Activated B cell treated with CpG ODN at 0.5 μM for 24 hours (primary cell): Measurements from ENCODE around the gene NXN. TPM values are rescaled to one million over a fixed set of nuclear protein-coding genes. Genes with fewer than 3 reads are reported as not detected.
"Not testable (repeated sequence)": the region's sequence is repeated elsewhere in the genome, so short reads cannot be mapped to it uniquely, and the experiment has no call there.

ENCODE experiments used
- ATAC-seq: fragments of 200-7000 bp; cut with Tn5 transposase; one replicate; pipeline ENCODE4 v1.10.0; 2021; ENCODE audit warnings: low read depth, mild to moderate bottlenecking, moderate library complexity
- CTCF ChIA-PET: fragments of 350-600 bp; sonication (Branson Sonifier 250); formaldehyde crosslinking; loops from one replicate; lab custom pipeline; 2021; ENCODE audit warnings: antibody characterized with exemption; lab: Charles Lee
- POLR2A ChIA-PET: fragments of 350-600 bp; sonication (Branson Sonifier 250); formaldehyde crosslinking; loops from one replicate; lab custom pipeline; 2021; ENCODE audit warnings: antibody characterized with exemption; lab: Charles Lee
- DNase-seq: peaks from one replicate; pipeline ENCODE4 v3.0.0; 2022
- H3K27ac Mint-ChIP-seq: one replicate; pipeline ENCODE4 v1.8.0; 2020; ENCODE audit warnings: mixed read lengths
- H3K27me3 Mint-ChIP-seq: one replicate; pipeline ENCODE4 v1.8.0; 2021; ENCODE audit warnings: mixed read lengths
- H3K36me3 Mint-ChIP-seq: one replicate; pipeline ENCODE4 v1.8.0; 2021; ENCODE audit warnings: low read depth, mixed read lengths
- H3K4me1 Mint-ChIP-seq: one replicate; pipeline ENCODE4 v1.8.0; 2021; ENCODE audit warnings: mixed read lengths
- H3K4me3 Mint-ChIP-seq: one replicate; pipeline ENCODE4 v1.8.0; 2020; ENCODE audit warnings: mild to moderate bottlenecking, mixed read lengths
- H3K9me3 Mint-ChIP-seq: one replicate; pipeline ENCODE4 v1.8.0; 2020; ENCODE audit warnings: mixed read lengths
- CTCF ChIP-seq: fragments of 200-600 bp; IDR thresholded peaks from one replicate; pipeline ENCODE4 v1.8.0; 2022; ENCODE audit warnings: antibody characterized with exemption, mild to moderate bottlenecking
- intact Hi-C: fragments of 100-400 bp; cut with micrococcal nuclease; formaldehyde crosslinking; loops from one replicate; pipeline ENCODE4 v1.15.1; 2024
- total RNA-seq: library from RNA; stranded (reverse); gene quantifications from 2 replicates; pipeline ENCODE4 v1.2.3, GENCODE V29; 2022

The NXN gene
- total RNA-seq, 1 donor from 2014 or later: 0.22 TPM

GRCh38 chr17:979212-979538 is 401 bp downstream of the NXN start:
- TF ChIP-seq CTCF: no peak
- Mint-ChIP-seq H3K36me3 (no peaks in the 10 kb centered on the region), H3K4me3 (peak overlapping the region; percentile 35), H3K27me3 (peaks cover 25% of the 10 kb centered on the region), H3K9me3 (no peaks in the 10 kb centered on the region), H3K4me1 (peaks cover 19% of the 10 kb centered on the region), H3K27ac (no peak overlapping the region)
- intact Hi-C loops: loop anchor here (1.0 kb wide), 2 partner anchors 197 to 227 kb away; partner anchors contain the start of genes GEMIN4, GLOD4 and MRM3
- DNase-seq: no peak
- ChIA-PET CTCF (interaction anchor here (0.9 to 2.8 kb wide), 2 partner anchors 17 to 279 kb away, joined by 3 to 29 read pairs; partner anchors contain the start of gene TIMM22), POLR2A (interaction anchor here (1.2 to 3.5 kb wide), 2 partner anchors 18 to 488 kb away, joined by 4 to 36 read pairs; partner anchors contain the start of gene TIMM22)
- no peak for ATAC-seq

GRCh38 chr17:978103-979093 is 1.2 kb downstream of the NXN start:
- peaks cover 19% of the 10 kb centered on the region for H3K4me1 Mint-ChIP-seq
- no peaks in the 10 kb centered on the region for H3K9me3 Mint-ChIP-seq
- no peaks in the 10 kb centered on the region for H3K36me3 Mint-ChIP-seq
- POLR2A ChIA-PET: interaction anchor here (3.5 kb wide), 1 partner anchor 18 kb away, joined by 36 read pairs; the partner anchor contains the start of gene TIMM22
- DNase-seq (peak; percentile 27), ATAC-seq (no peak)
- H3K4me3 Mint-ChIP-seq: peak overlapping the region; percentile 59
- intact Hi-C loops: loop anchor here (1.0 kb wide), 2 partner anchors 196 to 226 kb away; partner anchors contain the start of genes GEMIN4, GLOD4 and MRM3
- CTCF ChIA-PET: interaction anchor here (1.0 to 2.8 kb wide), 2 partner anchors 18 kb away, joined by 3 to 29 read pairs; partner anchors contain the start of gene TIMM22
- H3K27me3 Mint-ChIP-seq: peaks cover 25% of the 10 kb centered on the region
- H3K27ac Mint-ChIP-seq: no peak overlapping the region
- no peak for TF ChIP-seq CTCF

GRCh38 chr17:977166-977565 is 2.4 kb downstream of the NXN start:
- Mint-ChIP-seq H3K36me3 (no peaks in the 10 kb centered on the region), H3K27ac (no peak overlapping the region), H3K27me3 (peaks cover 25% of the 10 kb centered on the region), H3K4me3 (no peak overlapping the region), H3K4me1 (peaks cover 19% of the 10 kb centered on the region), H3K9me3 (no peaks in the 10 kb centered on the region)
- DNase-seq: no peak
- intact Hi-C loops: no loop called here
- ChIA-PET CTCF (no interaction called here), POLR2A (interaction anchor here (0.6 kb wide), 1 partner anchor 498 kb away, joined by 4 read pairs; no protein-coding TSS in a partner anchor)
- no peak for ATAC-seq
- no peak for TF ChIP-seq CTCF

GRCh38 chr17:976312-976711 is 3.3 kb downstream of the NXN start:
- intact Hi-C loops: no loop called here
- peaks cover 25% of the 10 kb centered on the region for H3K27me3 Mint-ChIP-seq
- H3K4me3 Mint-ChIP-seq: no peak overlapping the region
- ATAC-seq (no peak), DNase-seq (no peak)
- peaks cover 18% of the 10 kb centered on the region for H3K4me1 Mint-ChIP-seq
- ChIA-PET POLR2A (no interaction called here), CTCF (no interaction called here)
- H3K36me3 Mint-ChIP-seq: no peaks in the 10 kb centered on the region
- no peaks in the 10 kb centered on the region for H3K9me3 Mint-ChIP-seq
- no peak for TF ChIP-seq CTCF
- H3K27ac Mint-ChIP-seq: no peak overlapping the region

GRCh38 chr17:975371-975915 is 4.1 kb downstream of the NXN start:
- ATAC-seq (no peak), DNase-seq (no peak)
- H3K4me3 Mint-ChIP-seq: no peak overlapping the region
- ChIA-PET CTCF (no interaction called here), POLR2A (no interaction called here)
- H3K27ac Mint-ChIP-seq: no peak overlapping the region
- H3K9me3 Mint-ChIP-seq: no peaks in the 10 kb centered on the region
- TF ChIP-seq CTCF: no peak
- H3K36me3 Mint-ChIP-seq: no peaks in the 10 kb centered on the region
- peaks cover 26% of the 10 kb centered on the region for H3K27me3 Mint-ChIP-seq
- peaks cover 11% of the 10 kb centered on the region for H3K4me1 Mint-ChIP-seq
- intact Hi-C loops: no loop called here

GRCh38 chr17:974778-975177 is 4.8 kb downstream of the NXN start:
- ATAC-seq, H3K9me3 Mint-ChIP-seq, H3K36me3 Mint-ChIP-seq, H3K4me3 Mint-ChIP-seq, H3K27ac Mint-ChIP-seq, H3K4me1 Mint-ChIP-seq, CTCF ChIA-PET, DNase-seq, intact Hi-C loops, POLR2A ChIA-PET: not testable (repeated sequence)
- peaks cover 33% of the 10 kb centered on the region for H3K27me3 Mint-ChIP-seq
